GM19351 (cell line): Measurements from ENCODE around the gene BLOC1S1.
A peak's percentile ranks its signal among the peaks of the same experiment; 100 is the strongest.

ENCODE experiments used
- ATAC-seq: cut with Tn5 transposase; IDR thresholded peaks from one replicate; pipeline ENCODE4 v1.9.1; 2021; ENCODE audit warnings: mild to moderate bottlenecking, moderate library complexity; ENCODE audit not compliant: unreplicated experiment

The BLOC1S1 gene

DNA sequence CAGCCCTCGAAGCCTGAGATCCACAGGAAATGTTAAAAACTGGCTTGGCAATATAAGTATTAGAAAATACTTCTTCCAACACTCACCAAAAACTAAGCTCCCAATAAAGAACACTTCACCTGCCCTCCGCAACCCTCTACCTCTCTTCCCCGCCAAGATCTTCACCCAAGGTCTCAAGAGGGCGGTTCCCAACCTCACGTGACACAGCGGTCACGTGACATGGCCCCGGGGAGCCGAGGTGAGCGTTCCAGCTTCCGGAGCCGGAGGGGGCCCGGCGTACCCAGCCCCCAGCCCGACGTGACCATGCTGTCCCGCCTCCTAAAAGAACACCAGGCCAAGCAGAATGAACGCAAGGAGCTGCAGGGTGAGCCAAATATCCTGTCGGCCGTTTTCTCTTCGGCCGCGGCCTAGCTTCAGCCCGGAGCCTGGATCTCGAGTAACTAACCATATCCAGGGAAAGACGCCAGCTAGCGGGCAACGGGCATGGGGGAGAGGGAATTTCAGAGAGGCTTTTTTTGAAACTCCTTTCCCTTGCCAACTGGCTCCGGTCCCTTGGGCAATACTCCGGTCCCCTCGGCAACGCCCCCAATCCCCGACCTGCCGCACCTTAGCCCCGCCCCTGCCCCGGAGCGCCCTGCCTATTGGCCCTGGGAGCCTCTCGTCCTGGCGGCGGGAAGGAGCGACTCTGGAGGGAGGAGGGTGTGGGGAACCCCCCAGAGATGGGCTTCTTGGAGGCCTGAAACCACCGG lies at the start of gene BLOC1S1:
BLOC1S1 (plus strand) TSS at position 214 of the 749 bp plus-strand sequence; CDS start at position 220, 6 bp downstream.
- ATAC-seq: peak; percentile 82

DNA sequence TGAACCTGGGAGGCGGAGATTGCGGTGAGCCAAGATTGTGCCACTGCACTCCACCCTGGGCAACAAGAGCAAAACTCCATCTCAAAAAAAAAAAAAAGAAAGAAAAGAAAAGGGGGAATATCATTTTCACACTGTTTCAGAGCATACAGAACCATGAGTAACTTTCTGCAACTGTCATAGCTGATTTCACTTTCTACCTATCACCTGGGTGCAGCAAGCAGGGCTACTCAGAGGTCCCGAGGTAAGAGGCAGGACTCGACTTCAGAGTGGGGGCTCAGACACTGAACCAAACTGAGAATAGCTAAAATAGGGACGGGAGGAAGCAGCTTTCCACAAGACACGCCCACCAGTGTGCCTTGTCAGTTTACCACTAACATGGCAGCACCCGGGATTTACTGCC lies 49.3 kb upstream of the BLOC1S1 start:
- ATAC-seq: peak; percentile 39

DNA sequence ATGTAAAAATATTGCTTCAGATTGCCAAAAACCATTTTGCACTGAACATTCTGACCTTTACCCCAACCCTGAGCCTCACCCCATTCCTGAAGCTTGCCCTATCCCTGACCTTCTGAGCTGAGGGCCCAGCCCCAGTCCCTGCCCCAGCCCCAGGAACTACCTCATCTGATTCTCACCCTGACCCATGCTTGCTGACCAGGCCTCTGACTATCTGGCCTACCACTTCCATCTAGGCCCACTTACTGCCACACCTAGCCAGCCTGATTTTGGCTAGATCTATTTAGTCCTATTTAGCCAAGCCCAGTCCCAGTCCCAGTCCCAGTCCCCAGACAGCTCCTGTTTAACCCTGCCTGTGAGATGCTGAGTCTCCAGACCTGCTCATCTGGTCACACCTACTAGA lies 45.6 kb upstream of the BLOC1S1 start:
- ATAC-seq: no peak

DNA sequence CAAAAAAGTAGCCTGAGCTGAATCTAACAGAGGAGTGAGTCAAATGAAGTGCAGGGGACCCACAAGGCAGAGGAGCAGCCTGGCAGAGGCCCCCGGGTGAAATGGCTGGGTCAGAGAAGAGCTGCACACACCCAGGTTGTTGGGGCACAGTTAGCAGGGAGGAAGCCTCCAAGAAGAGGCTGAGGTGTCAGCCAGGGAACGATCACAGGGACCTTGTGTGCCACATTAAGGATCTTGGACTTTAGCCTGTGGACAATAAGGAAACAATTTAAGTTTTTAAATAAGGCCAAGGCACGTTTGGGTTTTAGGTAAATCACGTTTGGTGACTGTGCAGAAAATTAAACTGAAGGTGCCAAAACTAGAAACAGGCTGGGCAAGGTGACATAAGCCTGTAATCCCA lies 44.1 kb upstream of the BLOC1S1 start:
- ATAC-seq: no peak

DNA sequence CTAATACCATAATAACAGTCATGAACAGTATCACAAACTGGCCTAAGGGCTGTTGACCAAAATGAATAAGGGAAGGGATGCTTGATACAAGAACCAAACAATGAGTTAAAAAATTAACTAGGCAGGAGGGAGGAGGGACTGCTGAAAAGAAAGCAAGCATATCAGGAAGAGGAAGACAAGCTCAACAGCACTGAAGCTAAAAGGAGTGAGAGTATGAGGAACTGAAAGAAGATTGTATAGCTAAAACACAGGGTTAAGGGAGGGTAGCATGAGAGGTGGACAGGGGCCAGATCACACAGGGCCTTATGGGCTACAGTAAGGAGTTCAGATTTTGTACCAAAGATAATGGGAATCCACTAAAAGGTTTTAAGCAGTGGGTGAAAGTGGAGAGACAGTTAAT lies 42.2 kb upstream of the BLOC1S1 start:
- peak; percentile 100 for ATAC-seq

DNA sequence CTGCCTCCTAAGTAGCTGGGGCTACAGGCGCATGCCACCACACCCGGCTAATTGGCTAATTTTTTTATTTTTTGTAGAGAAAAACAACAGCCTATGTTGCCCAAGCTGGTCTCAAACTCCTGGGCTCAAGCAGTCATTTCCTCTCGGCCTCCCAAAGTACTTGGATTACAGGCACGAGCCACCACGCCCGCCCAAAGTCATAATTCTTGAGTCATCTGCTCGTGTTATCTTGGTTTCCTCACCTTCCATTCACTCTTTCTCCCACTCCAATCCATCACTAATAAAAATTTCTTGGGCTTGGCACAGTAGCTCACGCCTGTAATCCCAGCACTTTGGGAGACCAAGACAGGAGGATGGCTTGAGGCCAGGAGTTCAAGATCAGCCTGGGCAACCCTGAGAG lies 40.2 kb upstream of the BLOC1S1 start:
- no peak for ATAC-seq

DNA sequence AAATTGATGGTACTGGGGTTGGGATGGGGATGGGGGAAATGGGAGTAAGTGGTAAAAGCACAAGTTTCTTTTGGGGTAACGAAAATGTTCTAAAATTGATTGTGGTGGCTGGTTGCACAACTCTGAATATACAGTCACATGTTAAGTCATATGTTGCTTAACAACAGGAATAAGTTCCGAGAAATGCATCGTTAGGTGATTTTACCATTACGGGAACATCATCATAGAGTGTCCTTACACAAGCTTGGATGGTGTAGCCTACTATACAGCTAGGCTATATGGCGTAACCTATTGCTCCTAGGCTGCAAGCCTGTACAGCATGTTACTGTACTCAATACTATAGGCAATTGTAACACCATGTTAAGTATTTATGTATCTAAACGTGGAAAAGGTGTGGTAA lies 39.1 kb upstream of the BLOC1S1 start:
- no peak for ATAC-seq

DNA sequence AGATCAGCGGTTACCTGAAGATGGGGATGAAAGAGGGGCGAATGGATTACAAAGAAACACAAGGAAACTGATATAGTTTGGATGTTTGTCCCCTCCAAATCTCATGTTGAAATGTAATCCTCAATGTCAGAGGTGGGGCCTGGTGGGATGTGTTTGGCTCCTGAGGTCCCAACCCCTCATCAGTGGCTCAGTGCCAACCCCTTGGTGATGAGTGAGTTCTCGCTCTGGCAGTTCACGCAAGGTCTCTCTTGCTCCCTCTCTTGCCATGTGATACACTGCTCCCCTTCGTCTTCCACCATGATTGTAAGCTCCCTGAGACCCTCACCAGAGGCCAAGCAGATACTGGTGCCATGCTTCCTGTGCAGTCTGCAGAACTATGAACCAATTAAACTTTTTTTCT lies 36.2 kb upstream of the BLOC1S1 start:
- no peak for ATAC-seq

DNA sequence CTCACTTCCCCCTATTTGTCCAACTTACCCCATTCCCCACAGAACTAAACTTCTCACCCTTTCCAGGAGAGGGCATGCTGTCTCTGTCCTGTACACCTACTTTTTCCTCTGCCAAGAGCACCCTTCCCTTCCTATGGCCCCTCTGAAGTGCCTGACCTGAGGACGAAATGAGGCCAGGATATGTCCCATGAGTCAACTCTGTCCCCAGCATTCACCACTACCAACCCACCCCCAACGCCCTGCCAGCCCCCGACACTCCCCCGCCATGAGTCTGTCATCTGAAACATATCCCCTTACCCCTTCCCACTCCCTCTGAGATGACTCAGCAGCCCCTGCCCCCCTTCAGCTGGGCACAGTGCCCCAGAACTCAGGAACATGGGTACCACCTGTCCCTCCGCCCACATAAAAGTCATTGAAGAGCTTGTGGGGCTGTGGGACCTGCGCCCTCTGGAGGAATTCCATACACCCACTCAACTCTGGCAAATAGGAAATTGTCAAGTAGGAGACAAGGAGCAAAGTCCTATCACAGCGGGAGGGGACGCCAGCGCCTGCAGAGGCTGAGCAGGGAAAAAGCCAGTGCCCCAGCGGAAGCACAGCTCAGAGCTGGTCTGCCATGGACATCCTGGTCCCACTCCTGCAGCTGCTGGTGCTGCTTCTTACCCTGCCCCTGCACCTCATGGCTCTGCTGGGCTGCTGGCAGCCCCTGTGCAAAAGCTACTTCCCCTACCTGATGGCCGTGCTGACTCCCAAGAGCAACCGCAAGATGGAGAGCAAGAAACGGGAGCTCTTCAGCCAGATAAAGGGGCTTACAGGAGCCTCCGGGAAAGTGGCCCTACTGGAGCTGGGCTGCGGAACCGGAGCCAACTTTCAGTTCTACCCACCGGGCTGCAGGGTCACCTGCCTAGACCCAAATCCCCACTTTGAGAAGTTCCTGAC lies 34.4 kb upstream of the BLOC1S1 start:
- ATAC-seq: peak; percentile 43

DNA sequence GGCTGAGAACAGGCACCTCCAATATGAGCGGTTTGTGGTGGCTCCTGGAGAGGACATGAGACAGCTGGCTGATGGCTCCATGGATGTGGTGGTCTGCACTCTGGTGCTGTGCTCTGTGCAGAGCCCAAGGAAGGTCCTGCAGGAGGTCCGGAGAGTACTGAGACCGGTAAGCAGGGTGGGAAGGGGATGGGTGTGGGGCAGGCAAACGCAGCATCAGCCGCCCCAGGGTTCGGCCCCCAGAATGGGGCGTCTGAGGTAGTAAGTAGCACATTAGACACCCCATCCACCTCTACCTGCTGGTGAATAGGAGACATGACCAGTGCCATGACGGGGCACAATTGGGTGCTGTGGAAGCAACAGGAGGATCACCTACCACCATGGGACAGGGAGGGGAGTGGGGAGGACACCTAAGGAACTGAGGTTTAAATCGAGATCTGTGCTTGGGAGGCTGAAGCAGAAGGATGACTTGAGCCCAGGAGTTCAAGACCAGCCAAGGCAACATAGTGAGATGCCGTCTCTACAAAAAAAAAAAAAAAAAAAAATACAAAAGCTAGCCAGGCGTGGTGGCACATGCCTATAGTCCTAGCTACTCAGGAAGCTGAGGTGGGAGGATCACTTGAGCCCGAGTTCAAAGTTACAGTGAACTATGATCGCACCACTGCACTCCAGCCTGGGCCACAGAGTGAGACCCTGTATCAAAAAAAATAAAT lies 33.6 kb upstream of the BLOC1S1 start:
- peak; percentile 16 for ATAC-seq

DNA sequence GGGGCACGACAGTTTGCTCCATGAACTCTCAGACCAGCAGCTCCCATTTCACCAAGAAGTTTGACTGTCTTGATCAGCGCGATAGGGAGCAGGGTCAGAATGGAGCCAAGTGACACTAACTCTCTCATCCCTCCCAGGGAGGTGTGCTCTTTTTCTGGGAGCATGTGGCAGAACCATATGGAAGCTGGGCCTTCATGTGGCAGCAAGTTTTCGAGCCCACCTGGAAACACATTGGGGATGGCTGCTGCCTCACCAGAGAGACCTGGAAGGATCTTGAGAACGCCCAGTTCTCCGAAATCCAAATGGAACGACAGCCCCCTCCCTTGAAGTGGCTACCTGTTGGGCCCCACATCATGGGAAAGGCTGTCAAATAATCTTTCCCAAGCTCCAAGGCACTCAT lies 32.2 kb upstream of the BLOC1S1 start:
- no peak for ATAC-seq

DNA sequence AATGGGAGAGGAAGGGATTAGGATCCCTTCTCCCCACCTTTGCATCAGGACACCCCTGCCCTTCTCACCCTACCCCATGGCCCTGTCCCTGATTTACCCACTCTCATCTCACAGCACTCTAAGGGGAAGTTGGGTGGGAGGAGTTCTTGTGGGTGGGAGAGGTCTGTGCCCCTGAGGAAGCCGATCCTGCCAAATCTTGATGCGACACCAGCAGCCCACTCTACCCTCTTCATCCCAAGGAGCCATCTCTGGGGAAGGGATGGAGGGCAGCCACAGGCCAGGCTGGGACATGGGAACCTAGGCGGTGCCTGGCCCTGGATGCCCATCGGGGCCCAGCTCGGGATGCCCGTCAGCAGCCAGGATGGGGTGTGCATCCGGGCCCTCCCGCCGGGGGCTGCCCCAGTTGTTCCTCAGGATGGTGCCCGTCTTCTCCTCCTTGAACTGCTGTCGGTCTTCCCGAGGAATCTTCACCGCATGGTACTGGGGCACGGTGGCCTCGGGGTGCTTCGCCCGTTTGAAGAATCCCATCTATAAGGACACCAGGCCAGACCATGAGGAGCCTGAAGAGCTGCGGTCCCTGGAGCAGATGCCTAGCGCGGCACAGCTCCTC lies 31.0 kb upstream of the BLOC1S1 start:
- no peak for ATAC-seq

DNA sequence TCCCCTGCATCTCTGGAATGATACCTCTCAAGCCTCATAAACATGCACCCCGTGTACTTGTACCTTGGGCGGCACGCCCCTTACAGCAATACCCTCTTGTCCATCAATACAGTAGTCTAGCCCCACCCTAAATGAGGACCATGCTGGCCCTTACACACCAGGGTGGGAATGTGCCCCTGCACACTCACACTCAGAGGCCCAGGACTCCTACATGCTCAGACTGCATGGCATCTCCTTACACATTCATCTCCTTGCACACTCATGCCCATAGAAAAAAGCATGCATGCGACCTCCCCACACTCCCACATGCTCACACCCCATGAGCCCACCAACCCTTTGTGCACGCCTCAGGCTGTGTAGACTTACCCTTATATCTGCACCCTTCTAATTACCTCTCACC lies 30.2 kb upstream of the BLOC1S1 start:
- ATAC-seq: no peak

DNA sequence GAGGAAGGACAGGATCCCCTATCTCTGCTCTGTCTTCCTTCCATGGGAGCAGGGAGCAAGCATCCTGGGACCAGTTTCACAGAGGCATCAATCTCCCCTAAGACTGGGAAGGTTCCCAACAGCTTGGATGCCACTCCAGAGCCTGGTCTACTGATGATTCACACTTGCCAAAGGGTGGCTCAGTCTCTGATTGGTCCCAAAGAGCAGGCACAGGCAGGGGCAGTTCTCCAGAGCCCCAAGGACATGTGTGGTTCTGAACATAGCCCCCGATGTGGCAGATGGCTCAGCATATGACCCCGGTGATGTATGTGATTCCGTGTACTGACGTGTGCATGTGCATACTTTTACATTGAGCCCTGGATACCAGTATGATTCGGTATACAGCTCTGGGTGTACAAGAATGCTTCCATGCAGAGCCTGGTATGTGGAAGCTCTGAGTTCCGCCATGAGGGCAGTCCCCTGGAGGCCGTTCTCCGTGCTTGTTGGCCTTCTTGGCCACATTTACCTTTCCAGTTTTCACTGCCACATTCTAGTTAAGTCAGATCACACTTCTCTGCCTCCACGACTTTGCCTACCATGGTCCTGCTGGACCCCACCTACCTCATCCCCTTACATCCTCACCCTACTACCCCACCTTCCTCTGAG lies 29.4 kb upstream of the BLOC1S1 start:
- no peak for ATAC-seq

DNA sequence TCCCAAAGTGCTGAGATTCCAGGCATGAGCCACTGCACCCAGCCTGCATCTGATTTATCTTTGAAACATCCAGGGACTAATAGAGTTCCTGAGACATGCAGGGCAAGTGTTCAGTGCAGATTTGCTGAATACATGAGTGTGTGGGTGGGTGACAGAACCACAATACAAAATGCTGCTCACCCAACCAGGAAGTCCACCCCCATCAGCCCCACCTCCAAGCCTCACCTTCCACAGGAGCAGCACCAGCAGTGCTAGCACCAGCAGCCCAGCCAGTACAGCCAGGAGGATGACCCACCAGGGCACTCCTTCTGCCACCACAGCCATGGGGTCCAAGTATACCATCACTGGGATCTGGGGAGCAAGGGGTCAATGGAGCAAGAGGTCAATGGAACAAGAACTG lies 28.1 kb upstream of the BLOC1S1 start:
- ATAC-seq: peak; percentile 96

DNA sequence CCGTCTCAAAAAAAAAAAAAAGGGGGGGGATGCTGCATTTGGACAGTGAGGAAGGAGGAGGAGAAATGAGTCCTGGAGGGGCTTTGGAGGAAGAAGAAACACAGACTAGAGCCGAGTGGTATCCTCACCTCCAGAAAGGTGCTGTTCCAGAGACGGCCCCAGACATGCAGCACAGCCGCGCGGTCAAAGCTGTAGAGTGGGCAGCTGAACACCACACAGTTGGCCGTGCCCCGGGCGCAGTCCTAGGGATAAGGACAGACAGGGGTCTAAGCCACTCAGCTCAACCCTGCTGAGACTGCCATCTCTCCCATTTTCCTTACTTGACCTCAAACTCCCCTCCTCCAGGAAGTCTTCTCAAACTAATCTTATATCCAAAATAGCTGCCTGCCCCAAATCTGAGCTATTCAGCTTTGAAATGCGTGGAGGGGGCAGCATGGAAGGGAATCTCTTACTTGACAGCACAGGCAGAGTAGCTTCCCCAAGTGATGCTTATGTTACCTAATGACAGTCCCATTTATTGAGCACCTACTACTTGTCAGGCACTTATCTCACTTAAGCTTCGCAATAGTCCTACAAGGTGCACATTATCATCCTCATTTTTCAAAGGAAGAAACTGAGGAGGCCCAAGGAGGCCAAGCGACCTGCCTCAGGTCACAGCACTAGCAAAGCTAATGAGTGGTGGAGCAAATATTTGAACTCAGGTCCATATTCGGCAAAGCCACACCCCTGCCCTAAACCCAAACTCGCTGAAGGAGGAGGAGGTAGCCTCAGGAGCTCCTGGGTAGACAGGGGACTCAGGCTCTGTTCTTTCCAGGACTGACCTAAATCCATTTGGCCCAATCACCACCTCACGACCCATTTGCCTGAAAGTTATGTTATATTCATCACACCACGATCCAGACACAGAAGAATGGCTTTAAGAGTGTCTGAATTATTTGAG lies 26.9 kb upstream of the BLOC1S1 start:
- no peak for ATAC-seq

DNA sequence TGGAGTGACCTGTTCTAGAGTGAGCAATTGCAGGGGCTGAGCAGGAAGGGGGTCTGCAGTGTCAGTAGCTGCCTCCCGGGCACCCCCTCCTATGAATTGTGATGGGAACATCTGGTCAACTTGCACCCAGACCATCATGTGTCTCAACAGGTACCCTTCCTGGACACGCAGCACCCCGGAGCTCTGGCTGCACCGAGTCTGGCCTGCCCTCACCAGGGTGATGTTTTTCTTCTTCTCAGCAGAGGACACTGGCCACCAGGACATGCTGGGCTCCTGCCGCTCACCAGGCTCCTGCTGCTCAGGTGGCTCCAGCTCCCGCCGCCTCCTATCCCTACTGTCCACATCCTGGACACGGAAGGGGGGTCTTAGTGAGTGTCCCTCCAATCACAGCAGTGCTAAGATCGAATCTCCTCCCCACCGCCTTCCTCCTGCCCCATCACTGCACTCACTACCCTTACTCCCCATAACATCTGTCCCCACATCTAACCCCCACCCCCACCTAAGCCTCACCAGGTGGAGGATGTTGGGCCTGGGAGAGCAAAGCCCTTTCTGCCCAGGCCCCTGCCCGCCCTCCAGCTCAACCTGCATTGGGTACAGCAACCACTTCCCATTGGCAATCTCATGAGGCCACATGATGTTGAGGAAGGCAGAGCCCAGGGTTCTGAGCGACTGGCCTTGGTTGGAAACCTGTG lies 23.1 kb upstream of the BLOC1S1 start:
- ATAC-seq: no peak

DNA sequence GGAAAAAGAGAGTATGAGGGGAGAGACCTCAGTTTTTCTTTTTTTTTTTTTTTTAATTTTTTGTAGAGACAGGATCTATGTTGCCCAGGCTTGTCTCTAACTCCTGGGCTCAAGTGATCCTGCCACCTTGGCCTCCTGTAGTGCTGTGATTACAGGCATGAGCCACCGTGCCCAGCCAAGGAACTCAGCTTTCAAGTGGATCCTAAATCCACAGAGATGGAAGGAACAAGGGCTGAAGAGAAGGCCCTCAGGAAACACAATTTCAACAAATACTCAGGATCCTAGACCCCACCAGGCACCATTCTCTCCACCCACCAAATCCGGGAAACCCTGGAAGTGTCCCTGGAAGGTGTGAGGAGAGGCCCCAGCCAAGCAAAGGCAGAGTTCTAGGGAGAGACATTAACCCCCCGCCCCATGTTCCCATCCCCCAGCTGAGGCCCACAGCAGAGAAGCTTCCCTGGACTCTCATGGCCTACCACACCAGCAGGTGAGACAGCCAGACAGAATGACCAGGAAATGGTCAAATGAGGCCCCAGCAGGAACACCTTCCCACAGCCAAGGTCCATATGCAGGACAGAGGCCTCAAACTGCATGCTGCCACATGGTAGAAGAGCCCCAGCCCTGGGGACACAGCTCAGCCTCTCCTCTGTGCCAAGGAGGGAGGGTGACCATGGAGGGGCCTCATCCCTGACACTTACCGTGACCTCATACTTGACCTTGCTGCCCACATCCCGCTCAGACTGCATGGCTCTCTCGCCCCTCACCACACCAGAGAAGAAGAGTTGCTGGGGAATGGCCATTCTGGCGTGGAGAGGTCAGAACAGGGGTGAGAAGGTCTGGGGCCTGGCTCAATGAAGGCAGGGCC lies 22.3 kb upstream of the BLOC1S1 start:
- no peak for ATAC-seq
